GM19035 (cell line): ENCODE results near the gene TNFRSF8.
"Not testable (repeated sequence)": the region's sequence is repeated elsewhere in the genome, so short reads cannot be mapped to it uniquely, and the experiment has no call there.

Experiments used
- ATAC-seq: cut with Tn5 transposase; IDR thresholded peaks from one replicate; pipeline ENCODE4 v1.9.1; 2021; ENCODE audit not compliant: unreplicated experiment

Gene TNFRSF8

DNA sequence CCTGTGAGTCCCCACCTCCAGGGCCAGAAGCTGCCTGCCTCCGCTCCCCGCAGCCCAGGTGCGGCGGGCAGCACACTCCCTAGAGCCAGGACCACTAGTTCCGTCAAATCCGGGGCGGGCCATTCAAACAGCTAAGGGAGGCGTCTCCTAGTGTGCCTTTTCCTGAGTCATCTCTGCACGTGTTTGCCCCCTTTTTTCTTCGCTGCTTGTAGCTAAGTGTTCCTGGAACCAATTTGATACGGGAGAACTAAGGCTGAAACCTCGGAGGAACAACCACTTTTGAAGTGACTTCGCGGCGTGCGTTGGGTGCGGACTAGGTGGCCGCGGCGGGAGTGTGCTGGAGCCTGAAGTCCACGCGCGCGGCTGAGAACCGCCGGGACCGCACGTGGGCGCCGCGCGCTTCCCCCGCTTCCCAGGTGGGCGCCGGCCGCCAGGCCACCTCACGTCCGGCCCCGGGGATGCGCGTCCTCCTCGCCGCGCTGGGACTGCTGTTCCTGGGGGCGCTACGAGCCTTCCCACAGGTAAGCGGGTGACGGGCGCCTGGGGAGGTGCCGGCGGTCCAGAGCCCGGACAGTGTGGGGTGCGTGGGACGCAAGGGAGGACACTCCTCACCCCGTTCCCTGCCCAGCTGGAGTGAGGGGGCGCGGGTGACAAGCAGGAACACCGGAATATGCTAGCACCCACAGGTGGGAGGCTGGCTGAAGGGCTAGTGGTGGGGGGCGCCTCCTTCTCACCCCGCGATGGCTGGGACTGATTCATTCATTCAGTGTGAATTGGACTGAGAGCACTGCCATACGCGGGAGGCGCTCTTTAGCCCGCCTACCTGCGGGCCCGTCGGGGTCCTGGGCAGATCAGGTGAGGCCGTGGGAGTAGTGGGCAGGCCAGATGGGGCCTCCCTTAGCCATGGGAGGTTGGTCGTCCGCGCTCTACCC is at the start of gene TNFRSF8:
TSS of gene TNFRSF8 (plus strand) at position 163 of the 932 bp plus-strand sequence. CDS start at position 459, 296 bp downstream.
- ATAC-seq = no peak

DNA sequence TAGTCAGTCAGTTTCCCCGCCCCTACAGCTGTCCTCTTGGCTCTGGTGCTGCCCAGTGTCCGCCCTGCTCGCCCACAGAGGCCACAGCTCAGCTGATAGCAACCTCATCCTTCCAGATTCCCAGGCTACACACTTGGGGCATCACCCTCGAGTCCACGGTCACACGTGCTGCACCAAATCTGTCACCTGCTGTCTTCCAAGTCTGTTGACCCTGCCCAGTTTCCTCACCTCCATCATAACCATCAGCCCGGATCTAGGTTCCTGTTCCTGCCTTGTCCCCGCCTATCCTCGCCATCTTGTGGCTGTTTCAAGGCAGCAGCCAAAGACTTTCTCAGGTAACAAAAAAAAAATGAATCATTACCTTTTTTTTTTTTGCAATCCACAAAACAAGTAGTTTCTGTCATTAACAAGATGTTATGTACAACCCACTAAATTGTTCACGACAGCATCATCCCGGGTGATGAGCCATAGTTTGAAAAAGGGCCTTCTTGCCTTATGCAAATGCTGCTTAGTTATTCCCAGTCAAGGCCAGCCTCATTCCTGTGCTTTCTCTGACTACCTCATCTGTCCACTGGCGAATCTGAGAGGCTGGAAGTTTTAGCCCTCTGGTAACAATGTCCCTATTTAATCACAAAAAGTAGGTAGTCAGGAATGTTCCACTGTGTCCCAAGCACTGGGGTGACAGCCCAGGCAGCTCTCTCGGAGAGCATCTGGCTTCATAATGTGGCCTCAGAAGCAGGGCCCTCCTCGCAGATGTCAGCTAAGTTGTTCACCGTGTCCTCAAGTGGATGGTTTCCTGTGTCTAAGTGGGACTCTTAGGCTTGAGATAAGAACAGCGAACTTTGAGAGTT is 48.7 kb upstream of the TNFRSF8 start:
- ATAC-seq = no peak

DNA sequence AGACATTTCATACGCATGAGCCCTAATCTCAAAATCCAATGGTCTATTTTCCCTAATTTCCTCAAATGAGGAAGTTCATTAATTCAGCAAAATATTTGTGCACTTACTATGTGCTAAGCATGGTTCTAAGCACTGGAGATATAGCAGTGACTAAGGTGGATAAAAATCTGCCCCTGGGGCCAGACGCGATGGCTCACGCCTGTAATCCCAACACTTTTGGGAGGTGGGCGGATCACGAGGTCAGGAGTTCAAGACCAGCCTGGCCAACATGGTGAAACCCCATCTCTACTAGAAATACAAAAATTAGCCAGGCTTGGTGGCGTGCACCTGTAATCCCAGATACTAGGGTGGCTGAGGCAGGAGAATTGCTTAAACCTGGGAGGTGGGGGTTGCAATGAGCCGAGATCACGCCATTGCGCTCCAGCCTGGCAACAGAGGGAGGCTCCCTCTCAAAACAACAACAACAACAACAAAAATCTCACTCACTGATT is 48.1 kb upstream of the TNFRSF8 start:
- no peak for ATAC-seq

DNA sequence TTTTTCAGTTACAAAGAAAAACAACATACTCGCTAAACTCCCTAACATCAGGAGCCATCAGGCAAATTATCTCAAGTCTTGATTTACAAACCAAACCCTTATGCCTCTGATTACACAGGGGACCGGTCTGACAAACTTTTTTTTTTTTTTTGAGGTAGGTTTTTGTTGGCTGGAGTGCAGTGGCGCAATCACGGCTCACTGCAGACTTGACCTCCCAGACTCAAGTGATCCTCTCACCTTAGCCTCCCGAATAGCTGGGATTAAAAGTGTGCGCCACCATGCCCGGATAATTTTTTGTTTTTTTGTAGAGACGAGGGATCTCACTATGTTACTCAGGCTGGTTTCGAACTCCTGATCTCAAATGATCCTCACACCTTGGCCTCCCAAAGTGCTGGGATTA is 47.6 kb upstream of the TNFRSF8 start:
- no peak for ATAC-seq

DNA sequence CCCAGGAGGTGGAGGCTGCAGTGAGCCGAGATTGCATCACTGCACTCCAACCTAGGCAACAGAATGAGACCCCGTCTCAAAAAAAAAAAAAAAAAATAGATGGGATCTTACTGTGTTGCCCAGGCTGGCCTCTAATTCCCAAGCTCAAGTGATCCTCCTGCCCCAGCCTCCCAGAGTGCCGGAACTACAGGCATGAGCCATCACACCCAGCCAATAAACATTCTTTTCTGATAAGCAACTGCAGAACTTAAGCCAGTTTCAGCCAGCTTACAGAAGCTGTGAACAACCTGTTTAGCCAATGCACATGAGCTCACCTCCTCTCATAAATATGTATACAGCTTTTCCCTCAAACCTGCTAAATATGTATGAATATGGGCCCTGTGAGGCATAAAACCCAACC is 46.9 kb upstream of the TNFRSF8 start:
- no peak for ATAC-seq

DNA sequence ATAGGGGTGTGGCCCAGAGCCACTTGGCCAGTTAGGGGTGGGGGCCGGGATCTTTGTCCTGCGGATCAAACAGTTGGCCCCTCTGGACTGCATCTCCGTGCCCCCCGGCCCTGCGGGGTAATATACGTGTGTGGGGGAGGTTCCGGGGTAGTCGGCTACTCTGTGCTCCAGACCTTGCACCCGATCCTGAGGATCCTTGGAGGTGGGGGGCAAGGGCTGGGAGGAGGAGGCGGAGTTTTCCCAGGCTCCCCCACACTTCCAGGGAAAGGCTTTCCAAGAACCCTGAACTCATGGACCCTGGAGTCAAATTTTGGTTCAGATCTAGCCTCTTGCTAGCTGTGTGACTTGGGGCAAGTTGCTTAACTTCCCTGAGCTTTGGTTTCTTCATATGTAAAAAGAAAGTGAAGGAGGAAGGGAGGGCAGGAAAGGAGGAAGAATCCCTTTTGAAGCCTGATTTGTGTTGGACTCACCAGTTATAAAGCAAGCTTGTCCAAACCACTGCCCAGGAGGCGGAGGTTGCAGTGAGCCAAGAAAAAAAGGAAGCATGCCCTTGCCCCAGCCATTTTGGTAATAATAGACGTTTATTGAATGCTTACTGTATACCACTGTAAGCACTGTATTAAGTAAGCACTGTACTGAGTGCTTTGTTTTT is 43.1 kb upstream of the TNFRSF8 start:
- ATAC-seq = no peak

DNA sequence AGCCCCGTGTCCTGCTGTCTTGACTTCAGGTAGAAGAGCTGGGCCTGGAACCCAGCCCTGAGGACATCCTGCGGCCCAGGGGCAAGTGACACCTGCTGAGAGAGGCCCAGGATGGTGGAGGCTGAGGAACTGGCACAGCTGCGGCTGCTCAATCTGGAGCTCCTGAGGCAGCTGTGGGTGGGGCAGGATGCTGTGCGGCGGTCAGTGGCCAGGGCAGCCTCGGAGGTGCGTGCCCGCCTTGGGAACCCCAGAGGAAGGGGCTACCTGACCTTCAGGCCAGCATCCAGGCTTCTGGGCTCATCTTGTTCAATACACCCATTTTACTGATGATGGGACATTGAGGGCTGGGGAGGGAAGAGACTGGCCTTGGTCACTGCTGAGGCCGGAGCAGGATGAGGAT is 41.5 kb upstream of the TNFRSF8 start:
- ATAC-seq = no peak

DNA sequence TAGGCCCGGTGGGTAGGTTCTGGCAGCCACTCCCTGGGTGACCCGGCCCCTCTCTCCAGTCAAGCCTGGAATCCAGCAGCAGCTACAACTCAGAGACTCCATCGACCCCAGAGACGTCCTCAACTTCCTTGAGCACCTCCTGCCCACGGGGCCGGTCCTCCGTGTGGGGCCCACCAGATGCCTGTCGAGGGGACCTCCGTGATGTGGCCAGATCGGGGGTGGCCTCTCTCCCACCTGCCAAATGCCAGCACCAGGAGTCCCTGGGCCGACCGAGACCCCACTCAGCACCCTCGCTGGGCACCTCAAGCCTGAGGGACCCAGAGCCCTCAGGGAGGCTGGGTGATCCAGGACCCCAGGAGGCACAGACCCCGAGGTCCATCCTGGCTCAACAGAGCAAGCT is 41.1 kb upstream of the TNFRSF8 start:
- ATAC-seq = no peak

DNA sequence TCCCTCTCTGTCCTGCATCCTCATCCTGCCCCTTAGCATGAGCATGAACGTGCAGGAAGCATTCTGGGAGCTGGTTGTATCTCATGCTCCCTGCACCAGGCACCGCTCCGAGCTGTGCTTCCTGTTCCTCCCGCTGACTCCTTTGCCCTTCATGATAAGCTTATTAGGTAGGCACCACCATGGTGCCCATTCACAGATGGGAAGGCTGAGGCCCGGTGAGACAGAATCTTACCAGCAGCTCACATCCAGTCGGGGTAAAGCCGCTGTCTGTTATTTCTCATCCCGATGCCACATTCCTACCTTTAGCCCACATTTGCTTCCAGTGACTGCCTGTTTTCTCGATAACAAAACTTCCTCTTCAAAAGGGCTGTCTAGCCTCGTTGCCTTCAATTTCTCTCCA is 36.5 kb upstream of the TNFRSF8 start:
- ATAC-seq = no peak

DNA sequence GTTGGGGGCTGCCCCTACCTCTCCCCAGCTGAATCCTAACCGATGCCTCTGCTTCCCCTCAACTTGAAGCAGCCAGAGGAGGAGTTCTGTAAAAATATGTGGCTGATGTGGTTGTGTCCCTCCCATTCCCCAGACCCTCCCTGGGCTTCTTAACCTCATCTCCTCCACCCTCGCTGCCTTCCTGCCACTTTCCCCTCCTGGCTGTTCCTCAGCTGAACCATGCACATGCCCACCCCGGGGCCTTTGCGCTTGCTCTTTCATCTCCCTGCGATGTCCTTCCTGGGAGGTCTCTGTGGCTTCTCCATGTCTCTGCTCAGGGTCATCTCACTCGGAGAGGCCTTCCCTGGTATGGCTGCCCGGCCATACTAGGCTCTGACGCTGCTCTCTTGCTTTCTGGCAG is 34.9 kb upstream of the TNFRSF8 start:
- ATAC-seq = no peak

DNA sequence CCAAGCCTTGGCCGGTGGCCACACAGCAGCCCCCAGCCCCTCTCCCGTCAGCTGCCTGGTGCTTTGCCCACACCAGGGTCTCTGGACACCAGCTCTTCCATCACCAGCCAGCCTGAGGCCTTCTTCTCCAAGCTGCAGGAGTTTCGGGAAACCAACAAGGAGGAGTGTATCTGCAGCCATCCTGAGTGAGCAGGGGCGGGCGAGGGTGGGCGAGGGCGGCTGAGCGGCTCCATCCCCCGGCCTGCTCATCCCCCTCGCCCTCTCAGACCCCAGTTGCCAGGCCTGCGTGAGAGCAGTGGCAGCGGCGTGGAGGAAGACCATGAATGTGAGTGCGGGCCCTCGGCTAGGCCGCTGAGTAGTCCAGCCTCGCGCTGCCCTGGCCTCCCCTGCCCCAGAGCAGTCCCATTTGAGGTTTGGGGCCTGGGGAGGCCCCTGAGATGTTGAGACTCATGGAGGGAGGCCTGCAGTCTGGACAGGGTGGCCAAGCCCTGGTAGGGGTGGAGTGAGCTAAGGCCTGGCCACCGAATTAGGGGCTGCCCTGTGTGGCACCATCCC is 34.1 kb upstream of the TNFRSF8 start:
- no peak for ATAC-seq

DNA sequence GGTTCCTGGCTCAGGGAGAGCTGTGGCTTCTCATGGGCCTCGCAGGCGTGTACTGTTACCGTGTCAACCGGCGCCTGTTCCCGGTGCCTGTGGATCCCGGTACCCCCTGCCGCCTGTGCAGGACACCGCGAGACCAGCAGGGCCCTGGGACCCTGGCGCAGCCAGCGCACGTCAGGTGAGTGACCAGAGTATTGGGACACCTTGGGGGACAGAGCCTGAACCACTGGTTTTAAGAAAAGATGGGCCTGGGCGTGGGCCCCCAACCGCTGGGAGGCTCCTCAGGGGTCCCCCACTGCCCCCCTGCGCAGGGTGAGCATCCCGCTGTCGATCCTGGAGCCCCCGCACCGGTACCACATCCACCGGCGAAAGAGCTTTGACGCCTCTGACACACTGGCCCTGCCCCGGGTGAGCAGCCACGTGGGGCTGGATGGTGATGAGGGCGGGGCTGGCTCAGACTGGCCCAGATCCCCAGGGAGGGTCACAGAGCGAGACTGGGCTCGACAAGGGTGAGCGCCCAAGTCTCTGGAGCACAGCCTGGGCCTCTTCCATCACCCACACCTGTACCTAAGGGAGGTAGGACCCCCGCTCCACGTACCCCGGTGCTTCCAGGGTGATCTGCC is 33.3 kb upstream of the TNFRSF8 start:
- ATAC-seq = no peak

DNA sequence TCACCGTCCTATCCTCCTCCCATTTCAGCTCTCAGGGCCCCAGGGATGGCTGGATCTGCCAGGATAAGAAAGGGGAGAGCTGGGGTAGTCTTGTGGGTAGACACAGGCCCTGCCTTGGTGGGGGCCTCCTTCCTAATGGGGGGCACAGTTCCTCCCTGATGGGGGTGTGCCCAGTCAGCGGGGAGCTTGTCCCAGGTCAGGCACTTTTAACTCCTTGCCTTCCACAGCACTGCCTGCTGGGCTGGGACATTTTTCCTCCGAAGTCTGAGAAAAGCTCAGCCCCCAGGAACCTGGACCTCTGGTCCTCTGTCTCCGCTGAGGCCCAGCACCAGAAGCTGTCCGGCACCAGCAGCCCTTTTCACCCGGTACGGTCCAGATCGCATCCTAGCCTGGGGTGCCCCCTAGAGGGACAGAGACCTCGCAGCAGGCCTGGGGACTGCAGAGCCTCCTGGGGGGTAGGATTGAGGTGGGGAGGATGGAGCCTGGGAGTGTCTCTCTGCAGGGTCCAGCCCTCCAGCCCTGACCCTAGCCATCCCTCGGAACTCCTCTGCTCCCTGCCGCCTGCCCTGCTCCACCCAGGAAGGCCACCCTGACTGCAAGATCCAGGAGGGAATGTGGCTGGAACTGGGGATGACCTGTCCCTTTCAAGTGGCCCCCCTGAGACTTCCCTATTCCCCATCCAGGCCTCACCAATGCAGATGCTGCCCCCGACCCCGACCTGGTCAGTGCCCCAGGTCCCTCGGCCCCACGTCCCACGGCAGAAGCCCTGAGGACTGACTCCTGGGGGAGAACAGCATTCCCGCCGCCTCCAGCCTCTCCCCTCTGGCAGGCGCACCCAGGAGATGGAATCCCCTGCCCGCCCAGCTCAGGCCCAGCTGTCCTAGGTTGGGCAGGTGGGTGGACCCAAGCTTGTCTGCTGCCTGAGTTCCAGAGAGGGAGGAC is 31.8 kb upstream of the TNFRSF8 start:
- ATAC-seq = no peak

DNA sequence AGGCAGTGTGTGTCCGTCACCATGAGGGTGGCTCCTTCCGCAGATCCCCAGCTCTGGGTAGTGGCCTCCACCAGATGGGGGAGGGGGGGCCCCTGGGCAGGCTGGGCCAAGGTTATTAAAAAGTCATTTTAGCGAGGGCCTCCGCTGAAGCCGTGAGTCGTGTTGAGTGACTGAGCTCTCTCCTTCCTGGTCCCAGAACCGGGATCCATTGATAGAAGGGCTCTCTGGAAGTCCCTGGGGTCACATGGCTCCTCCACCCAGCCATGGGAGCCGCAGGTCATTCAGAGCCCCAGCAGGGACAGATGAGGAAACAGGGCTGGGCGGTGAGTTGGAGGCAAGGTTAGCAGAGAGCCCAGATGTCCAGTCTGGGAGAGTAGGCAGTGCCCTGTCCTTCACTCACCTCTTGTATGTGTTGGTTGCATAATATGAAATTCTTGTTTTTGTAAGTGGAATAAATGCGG is 30.9 kb upstream of the TNFRSF8 start:
- no peak for ATAC-seq

DNA sequence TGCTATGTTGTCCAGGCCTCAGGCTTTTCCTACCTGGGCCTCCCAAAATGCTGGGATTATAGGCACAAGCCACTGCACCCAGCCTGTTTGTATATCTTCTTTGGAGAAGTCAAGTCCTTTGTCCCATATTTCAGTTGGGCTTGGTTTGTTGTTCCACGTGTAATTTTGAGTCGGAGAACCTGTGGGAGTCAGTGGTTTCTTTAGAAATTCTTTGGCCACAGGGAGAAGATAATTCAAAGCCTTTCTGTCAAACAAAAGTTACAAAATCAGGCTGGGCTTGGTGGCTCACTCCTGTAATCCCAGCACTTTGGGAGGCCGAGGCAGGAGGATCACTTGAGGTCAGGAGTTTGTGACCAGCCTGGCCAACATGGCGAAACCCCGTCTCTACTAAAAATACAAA is 29.7 kb upstream of the TNFRSF8 start:
- ATAC-seq = not testable (repeated sequence)

DNA sequence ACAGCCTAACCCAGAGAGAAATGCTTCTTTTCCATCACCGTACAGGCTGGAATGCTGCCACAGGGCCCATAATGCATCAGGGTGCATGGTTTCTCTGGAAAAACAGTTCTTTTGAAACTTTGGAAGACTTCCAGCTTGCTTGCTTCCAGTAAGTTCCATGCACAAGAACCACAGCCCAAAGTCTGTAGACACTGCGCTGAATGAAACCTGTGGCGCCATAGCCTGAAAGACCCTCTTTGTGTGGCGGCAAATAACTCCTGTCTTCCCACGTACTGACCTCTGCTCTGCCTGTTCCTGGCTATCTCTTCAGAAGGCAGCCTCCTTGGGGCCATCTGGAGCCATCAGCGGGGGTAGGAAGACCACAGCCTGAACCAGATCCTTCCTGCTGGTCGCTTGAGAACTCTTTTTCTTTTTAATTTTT is 28.7 kb upstream of the TNFRSF8 start:
- no peak for ATAC-seq

DNA sequence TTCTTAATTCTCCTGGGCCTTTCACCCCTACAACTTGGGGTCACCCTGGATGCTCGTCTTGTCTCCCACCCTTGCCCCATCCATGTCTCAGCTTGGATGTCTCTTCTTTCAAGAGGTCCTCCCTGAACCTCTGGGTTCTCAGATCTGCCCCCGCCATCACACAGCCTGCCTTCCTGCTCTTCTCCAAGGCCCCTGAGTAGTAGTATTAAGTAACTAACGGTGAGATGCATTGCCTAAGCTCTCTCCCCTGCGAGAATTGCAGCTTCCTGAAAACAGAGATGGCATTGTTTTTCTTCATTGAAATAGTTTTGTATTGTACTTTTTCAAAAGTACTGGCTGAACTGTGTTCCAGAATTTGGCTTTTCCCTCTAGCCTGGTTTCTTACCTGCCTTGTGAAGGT is 27.8 kb upstream of the TNFRSF8 start:
- no peak for ATAC-seq

DNA sequence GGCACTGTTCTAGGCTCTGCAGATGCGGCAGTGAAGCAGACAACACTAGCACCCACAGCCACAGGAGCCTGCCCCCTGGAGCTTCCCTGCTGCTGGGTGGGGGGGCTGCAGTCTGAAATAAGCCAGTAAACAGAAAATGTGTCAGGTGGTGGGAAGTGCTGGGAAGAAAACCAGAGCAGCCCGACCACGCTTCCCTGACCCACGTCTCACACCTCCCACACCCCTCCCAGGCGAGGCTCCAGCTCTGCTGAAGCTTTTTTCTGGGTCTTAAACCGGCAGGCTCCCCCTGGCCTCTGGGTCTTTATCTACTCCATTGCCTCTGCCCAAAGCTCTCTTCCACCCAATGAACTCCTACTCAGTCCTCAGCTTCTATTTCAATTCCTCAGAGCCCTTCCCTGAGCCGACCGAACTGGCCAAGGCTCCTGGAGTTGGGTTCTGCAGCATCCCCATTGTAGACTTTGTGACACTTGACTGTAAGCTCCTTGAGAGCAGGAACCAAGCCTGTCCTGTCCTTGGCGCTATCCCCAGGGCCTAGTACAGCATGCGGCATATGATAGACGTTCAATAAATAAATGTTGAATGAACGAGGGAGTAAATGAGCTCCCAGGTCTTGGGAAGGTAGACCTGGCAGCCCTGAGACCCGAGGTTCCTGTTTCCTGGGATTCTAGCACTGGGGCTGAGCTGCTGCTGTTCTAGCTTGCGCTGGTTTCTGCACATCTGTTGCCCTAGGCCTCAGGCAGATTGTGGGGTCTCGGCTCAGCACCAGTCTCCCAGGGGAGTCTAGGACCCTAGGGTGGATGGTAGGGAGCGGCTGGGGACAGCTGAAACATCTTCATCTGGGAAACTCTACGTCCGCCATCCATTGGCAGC is 25.4 kb upstream of the TNFRSF8 start:
- ATAC-seq = no peak
